ENCODE data around the gene SNX8. TPM values are rescaled to one million over a fixed set of nuclear protein-coding genes. Genes with fewer than 3 reads are reported as not detected.

SNX8 gene
- total RNA-seq, 1 experiment from 2014 or later = 139 TPM

GRCh38 chr7:2231992-2232765 is 82.1 kb downstream of the SNX8 start:
- Histone ChIP-seq H3K4me3 (ENCODE audit: low read depth in 2 of 2, low read length in 2 of 2) (peak overlapping the region; percentile 78 to 81), H3K27ac (ENCODE audit: low read length) (peak overlapping the region; percentile 89), H3K9me3 (ENCODE audit: control insufficient read depth, insufficient read depth, low read depth, low read length) (no peaks in the 10 kb centered on the region), H3K4me1 (ENCODE audit: control insufficient read depth, insufficient read depth, low read length) (peaks cover 11% of the 10 kb centered on the region; the same call in 1 of the 2 replicates), H3K27me3 (ENCODE audit: control insufficient read depth, insufficient read depth, low read length) (no peaks in the 10 kb centered on the region), H3K36me3 (ENCODE audit: control insufficient read depth, insufficient read depth, low read length) (peaks cover 14% of the 10 kb centered on the region)
- no peak for DNase-seq (ENCODE audit: low read depth, low spot score)
- no TSS peak for BruUV-seq (replicated peaks)
- ChIA-PET CTCF (interaction anchor here (0.7 kb wide), 1 partner anchor 126 kb away, joined by 3 read pairs; no protein-coding TSS in a partner anchor), POLR2A (interaction anchor here (0.6 kb wide), 1 partner anchor 828 kb away, joined by 7 read pairs; no protein-coding TSS in a partner anchor)
- in situ Hi-C loops (cut with HindIII; ENCODE audit: low pct_unique_long_range_greater_than_20kb, low sequenced_read_pairs) = no loop called here
- peak; percentile 61 for ATAC-seq
- TF ChIP-seq POLR2AphosphoS5 (IDR thresholded peaks at IDR 0.05; ENCODE audit: low read depth, low read length) (no peak), SIN3A (IDR thresholded peaks at IDR 0.05; ENCODE audit: borderline replicate concordance, insufficient read depth, low read depth, low read length) (no peak)
- TF ChIP-seq, protein P1, sequence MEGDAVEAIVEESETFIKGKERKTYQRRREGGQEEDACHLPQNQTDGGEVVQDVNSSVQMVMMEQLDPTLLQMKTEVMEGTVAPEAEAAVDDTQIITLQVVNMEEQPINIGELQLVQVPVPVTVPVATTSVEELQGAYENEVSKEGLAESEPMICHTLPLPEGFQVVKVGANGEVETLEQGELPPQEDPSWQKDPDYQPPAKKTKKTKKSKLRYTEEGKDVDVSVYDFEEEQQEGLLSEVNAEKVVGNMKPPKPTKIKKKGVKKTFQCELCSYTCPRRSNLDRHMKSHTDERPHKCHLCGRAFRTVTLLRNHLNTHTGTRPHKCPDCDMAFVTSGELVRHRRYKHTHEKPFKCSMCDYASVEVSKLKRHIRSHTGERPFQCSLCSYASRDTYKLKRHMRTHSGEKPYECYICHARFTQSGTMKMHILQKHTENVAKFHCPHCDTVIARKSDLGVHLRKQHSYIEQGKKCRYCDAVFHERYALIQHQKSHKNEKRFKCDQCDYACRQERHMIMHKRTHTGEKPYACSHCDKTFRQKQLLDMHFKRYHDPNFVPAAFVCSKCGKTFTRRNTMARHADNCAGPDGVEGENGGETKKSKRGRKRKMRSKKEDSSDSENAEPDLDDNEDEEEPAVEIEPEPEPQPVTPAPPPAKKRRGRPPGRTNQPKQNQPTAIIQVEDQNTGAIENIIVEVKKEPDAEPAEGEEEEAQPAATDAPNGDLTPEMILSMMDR (IDR thresholded peaks at IDR 0.05) = no peak
- intact Hi-C loops (cut with micrococcal nuclease; ENCODE audit: unreplicated experiment) = no loop called here

- Histone ChIP-seq H3K9me3 (ENCODE audit: control insufficient read depth, insufficient read depth, low read depth, low read length) (no peaks in the 10 kb centered on the region), H3K4me1 (ENCODE audit: control insufficient read depth, insufficient read depth, low read length) (peaks cover 11% of the 10 kb centered on the region; the same call in 1 of the 2 replicates), H3K4me3 (ENCODE audit: low read depth in 2 of 2, low read length in 2 of 2) (no peak overlapping the region), H3K27ac (ENCODE audit: low read length) (no peak overlapping the region), H3K36me3 (ENCODE audit: control insufficient read depth, insufficient read depth, low read length) (peaks cover 14% of the 10 kb centered on the region), H3K27me3 (ENCODE audit: control insufficient read depth, insufficient read depth, low read length) (no peaks in the 10 kb centered on the region)
- no peak for DNase-seq (ENCODE audit: low read depth, low spot score)
- no TSS peak for BruUV-seq (replicated peaks)
- ATAC-seq = no peak
- ChIA-PET CTCF (no interaction called here), POLR2A (no interaction called here)
- TF ChIP-seq SIN3A (IDR thresholded peaks at IDR 0.05; ENCODE audit: borderline replicate concordance, insufficient read depth, low read depth, low read length) (no peak), POLR2AphosphoS5 (IDR thresholded peaks at IDR 0.05; ENCODE audit: low read depth, low read length) (no peak), REST (IDR thresholded peaks at IDR 0.05; ENCODE audit: insufficient read depth in 1 of 2, low read depth in 2 of 2, low read length in 1 of 2) (no peak), TCF7L2 (IDR thresholded peaks at IDR 0.05; ENCODE audit: low read depth, low read length) (no peak)
- TF ChIP-seq, protein P1 (IDR thresholded peaks at IDR 0.05) = no peak
- in situ Hi-C loops (cut with HindIII; ENCODE audit: low pct_unique_long_range_greater_than_20kb, low sequenced_read_pairs) = no loop called here
- intact Hi-C loops (cut with micrococcal nuclease; ENCODE audit: unreplicated experiment) = no loop called here
These were observed 83.4 kb downstream of the SNX8 start for GRCh38 chr7:2230882-2231281.
